ENCODE data around the gene BRD9.
"Not testable (repeated sequence)": the region's sequence is repeated elsewhere in the genome, so short reads cannot be mapped to it uniquely, and the experiment has no call there.

Gene BRD9

DNA sequence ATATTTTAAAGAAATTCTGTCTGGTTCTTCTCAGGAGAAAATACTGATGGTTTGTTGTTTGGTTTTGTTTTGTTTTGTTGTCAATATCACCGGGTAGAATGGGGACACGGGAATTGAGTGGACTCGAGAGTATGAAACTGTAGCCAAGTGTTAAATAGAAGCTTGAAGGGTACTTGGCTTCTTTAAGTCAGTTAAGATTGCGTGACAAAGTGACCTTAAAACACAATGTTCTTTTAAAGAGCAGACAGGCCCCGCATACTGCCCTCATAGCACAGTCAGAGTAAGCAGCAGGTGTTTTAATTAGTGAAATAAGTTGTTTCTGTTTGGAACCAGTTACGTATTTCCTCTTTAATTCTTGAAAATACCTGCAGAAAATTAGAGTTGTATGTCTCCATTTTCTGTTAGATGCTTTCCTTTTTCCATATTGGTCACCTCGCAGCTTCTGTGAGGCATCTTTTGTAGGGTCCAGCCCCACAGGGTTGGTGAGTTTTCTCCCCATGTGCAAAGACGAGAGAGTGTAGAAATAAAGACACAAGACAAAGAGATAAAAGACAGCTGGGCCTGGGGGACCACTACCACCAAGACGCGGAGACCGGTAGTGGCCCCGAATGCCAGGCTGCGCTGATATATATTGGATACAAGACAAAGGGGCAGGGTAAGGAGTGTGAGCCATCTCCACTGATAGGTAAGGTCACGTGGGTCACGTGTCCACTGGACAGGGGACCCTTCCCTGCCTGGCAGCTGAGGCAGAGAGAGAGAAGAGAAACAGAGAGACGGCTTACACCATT, 9.7 kb upstream of the BRD9 start:
- no peak for DNase-seq (ENCODE audit: low read depth)

DNA sequence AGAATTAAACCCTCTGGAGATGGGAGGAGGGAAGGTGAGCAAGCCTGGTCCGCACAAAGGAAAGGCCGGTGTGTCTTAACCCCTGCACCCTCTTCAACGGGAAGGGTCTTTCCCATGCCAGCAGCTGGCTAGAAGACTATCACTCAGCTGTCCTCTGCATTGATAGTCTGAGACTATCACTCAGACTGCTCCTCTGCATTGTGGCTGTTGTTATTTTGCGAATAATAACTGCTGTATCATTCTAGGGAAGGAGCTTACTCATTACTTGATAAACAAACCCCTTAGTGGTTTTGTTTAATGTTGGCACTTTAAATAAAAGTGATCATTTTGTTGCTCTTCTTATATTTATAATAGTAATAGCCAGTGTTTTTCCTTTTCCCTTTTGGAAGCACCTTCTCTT, 8.2 kb upstream of the BRD9 start:
- no peak for DNase-seq (ENCODE audit: low read depth)

- DNase-seq (ENCODE audit: low read depth), result no peak
Measured at GRCh38 chr5:893711-894110, 1.1 kb upstream of the BRD9 start.

DNA sequence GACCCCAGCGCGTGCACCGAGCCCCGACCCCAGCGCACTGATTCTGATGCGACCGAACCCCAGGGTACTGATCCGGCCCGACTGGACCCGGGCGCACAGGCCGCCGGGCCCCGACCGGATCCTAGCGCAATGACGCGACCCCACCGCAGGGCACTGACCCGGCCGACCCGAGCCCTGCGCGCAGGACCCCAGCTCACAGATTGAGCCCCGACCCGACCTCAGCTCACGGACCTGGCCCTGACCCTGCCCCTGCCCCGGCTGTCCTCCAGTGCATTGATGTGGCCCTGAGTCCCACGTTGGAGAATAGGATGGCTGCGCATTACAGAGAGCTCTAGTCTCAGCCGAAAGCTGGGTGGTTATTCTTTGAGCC, 521 bp upstream of the BRD9 start:
- DNase-seq (ENCODE audit: low read depth), result no peak

DNA sequence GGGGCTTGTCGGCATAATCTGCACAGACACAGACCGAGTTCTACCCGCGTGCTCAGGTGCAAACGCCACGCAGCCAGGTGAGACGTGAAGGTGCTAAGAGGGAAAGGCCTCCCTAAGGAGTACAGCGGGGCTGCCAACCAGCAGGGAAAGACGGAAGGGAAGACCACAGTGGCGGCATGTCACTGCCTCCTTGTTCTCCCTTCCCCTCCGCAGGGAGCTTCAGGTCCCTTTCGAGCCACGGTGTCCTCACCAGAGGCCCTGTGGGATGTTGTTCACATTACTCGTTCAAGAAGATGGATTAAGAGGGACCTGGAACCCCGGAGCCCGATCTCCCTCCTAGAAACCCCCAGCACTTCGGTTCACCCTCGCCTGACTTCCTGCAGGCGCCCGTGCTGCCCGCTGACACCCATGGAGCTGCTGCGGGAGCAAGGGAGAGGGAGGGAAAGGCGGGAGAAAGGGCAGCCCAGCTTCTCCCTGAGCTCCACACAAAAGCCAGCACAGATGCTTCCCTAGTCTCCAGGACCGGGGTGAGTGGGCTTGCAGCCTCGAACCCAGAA, 686 bp downstream of the BRD9 start:
- DNase-seq (ENCODE audit: low read depth), result peak; percentile 12

DNA sequence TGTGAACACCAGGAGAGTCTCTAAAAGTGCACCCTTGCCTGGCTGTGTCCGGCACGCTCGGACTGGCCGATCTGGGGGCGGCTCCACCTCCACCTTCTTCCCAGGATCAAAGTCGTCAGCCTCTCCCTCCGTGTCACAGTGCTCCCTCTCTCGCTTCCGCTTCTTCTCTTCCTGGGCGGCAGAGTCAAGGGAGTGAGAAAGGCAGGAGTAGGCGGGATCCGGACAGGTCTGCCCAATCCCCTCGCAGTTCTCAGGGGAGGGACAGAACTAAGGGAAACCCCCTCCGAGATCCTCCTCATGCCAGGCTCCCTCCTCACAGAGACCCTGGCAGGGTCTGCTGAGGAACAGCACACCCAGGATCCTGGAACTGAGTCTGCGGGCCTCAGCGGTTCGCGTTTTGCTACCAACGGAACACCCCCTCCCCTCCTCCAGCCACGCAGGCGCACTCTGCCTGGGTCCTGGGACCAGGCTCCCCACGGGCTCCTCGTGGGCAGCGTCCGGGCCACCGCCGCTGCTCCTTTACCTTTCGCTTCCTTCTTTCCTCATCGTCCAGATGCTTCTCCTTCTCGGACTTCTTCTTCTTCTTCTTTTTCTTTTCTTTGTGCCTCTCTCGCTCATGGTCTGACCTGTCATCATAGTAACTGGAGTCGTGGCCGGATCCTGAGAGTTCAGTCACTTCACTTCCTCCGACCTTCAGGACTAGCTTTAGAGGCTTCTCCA, 1.3 kb downstream of the BRD9 start:
- DNase-seq (ENCODE audit: low read depth), result no peak

DNA sequence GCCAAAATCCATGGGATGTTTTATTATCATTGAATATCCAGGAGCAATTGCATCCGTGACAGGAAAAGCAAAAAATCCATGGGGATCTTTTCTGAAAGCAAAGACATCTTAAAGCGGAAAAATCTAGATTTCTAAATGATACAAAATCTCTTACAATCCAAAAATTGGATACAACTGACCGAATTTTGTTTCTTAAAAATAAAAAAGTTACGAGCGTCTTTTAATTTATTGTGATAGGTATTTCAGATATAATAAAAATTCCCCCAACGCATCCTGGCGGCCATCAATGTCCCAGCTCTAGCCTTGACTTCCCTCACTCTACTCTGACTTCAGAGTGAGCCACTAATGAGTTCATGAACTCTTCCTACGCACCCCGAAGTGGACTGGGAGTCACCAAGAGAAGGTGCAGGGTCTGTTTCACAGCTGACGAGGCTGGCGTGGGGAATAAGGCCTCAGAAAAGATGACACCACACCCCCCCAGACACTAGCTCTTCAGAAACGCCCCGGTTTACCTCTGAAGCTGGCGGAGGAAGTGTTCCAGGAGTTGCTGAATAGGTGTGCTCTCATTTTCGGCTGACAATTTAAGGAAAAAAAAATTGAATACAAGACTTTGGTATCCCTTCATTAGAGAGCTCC, 3.4 kb downstream of the BRD9 start:
- no peak for DNase-seq (ENCODE audit: low read depth)

DNA sequence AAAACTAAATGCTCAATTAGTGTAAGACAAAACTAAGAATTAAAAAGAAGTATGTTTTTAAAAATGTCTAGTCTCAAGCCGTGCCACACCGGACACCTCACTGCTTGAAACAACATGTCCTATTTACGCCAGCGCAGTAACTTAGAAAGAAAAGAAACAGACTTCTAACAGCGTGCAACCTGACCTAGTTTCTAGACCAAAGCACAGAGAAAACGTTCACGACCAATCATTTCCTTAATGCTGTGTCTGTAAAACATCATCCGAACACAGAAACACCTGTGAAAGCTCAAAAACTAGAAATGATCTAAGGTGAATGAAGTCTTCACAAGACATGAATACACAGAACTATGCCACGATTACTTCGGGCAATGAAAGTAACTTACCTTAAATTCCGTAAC, 4.0 kb downstream of the BRD9 start:
- DNase-seq (ENCODE audit: low read depth), result no peak

- DNase-seq (ENCODE audit: low read depth), result no peak
Measured at GRCh38 chr5:887947-888637, 4.5 kb downstream of the BRD9 start.

DNA sequence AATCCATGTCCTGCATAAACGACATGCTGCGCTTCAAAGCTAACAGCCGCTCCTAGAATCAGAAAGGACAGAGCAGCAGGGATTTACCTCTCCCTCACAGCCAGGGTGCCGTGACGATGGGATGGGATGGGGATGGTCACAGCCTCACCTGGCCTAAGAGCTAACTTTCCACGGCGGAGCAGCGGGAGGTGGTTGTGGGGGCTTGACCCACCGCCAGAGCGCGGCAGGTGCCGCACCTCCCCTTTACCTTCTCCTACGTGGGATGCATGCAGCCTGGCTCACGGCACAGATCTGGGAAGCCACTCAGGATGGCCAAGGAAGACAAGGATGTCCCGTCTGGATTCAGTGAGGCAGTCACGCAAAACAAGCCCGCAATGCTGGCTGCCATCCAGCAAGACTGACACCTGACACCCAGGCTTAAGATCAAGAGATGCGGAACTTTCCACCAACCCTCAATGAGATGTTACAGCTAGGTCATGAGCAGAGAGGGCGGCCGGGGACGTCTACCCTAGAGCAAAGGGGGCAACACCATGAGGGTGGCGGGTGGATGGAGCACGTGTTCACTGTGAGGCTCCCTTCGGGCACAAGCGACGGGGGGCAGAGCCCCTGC, 5.8 kb downstream of the BRD9 start:
- DNase-seq (ENCODE audit: low read depth), result no peak

DNA sequence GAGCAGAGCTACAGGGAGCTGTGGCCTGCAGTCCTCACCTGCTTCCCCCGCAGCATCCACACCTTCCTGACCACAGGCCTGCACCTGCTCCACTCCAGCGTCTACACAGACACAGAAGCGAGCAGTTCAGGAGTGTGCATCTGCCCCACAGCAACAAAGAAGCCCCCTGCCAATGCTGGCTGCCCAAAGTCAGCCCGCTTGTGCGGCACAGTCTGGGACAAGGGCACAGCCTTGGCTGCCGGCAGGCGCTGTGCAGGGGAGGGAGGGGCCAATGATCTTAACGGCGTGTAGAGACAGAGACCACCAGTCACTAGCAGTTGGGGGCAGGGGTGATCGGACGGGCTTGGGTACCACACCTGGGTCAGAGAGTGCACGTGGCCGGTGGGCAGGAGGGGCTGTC, 6.6 kb downstream of the BRD9 start:
- no peak for DNase-seq (ENCODE audit: low read depth)

DNA sequence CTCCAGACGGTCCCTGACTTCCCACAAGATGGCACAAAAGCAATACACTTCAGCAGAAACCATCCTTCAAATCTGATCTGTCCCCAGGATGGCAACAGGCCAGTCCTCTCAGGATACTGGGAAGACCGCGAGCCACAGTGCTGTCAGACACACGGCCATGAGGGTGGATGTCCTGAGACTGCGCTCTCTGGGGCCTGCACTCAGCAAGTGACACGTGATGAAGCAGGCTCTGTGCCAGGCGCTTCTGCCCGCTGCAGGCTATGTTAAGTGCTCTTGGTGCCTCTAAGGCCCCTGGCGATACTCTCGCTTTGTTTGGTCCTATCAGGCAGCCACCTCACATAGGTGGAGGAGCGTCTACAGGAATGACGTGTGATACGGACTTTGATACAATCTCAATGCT, 7.1 kb downstream of the BRD9 start:
- no peak for DNase-seq (ENCODE audit: low read depth)

GRCh38 chr5:885127-885442, 7.5 kb downstream of the BRD9 start:
- no peak for DNase-seq (ENCODE audit: low read depth)

- no peak for DNase-seq (ENCODE audit: low read depth)
Measured at GRCh38 chr5:884345-885126, 8.1 kb downstream of the BRD9 start.

DNA sequence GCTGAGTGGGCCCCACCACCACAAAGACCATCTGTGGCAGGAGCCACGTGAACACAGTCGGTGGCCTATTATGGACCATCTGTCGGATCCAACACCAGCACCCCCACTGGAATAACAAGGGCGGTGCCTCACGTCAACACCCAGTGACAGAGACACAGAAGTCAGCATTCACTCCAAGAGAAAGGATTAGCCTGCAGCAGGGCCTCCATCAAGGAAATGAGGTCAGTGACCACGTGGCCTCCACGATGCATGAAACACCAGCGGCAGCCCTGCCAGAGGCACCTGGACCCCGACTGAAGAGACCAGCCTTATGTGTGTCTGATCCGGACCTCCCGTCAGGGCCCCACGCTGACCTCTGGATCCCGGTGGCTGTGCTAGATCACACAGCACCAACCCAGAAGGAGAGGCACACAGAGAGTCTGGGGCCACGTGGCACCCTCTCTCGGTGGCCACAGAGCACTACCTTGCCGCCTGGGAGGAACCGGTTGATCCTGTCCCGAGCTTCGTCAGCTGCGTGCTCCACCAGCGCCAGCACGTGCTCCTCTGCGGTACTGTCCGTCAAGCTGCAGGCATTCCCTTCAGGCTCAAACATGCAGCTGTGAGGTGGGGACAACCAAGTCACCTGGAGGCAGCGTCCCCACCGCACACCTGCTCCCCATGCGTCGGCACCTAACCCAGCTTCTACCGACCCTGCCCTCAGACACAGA, 9.0 kb downstream of the BRD9 start:
- no peak for DNase-seq (ENCODE audit: low read depth)

DNA sequence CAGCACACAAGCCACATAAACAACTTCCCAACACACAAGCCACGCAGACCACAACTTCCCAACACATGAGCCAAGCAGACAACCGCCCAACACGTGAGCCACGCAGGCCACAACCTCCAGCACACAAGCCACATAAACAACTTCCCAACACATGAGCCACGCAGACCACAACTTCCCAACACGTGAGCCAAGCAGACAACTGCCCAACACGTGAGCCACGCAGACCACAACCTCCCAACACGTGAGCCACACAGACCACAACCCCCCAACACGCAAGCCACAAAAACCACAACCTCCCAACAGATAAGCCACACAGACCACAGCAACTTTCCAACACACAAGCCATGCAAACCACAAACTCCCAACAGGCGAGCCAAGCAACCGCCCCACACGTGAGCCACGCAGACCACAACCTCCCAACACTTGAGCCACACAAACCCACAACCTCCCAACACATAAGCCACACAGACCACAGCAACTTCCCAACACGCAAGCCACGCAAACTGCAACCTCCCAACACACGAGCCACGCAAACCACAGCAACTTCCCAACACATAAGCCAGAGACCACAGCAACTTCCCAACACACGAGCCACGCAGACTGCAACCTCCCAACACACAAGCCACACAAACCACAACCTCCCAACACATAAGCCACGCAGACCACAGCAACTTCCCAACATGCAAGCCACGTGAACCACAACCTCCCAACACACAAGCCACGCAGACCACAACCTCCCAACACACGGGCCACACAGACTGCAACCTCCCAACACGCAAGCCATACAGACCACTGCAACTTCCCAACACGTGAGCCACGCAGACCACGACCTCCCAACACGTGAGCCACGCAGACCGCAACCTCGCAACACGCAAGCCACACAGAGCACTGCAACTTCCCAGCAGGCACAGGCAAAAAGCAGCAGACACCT, 10.1 kb downstream of the BRD9 start:
- DNase-seq (ENCODE audit: low read depth), result no peak

DNA sequence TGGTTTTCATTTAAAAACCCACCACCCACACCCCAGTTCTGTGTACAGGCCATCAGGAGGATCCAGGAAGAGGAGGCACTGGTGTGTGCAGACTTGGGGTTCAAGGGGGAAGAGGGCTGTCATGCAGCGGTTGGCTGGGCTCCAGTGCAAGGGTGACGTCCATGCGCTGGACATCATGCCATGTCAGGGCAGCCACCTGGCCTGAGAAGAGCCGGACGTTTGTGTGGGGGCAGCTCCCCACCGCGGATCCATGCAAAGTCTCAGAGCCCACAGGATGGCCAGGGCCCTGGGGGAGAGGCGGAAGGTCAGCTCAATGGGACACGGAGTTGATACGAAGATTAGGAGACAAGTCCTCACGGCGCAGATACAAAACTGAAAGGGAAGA, 11.1 kb downstream of the BRD9 start:
- no peak for DNase-seq (ENCODE audit: low read depth)

DNA sequence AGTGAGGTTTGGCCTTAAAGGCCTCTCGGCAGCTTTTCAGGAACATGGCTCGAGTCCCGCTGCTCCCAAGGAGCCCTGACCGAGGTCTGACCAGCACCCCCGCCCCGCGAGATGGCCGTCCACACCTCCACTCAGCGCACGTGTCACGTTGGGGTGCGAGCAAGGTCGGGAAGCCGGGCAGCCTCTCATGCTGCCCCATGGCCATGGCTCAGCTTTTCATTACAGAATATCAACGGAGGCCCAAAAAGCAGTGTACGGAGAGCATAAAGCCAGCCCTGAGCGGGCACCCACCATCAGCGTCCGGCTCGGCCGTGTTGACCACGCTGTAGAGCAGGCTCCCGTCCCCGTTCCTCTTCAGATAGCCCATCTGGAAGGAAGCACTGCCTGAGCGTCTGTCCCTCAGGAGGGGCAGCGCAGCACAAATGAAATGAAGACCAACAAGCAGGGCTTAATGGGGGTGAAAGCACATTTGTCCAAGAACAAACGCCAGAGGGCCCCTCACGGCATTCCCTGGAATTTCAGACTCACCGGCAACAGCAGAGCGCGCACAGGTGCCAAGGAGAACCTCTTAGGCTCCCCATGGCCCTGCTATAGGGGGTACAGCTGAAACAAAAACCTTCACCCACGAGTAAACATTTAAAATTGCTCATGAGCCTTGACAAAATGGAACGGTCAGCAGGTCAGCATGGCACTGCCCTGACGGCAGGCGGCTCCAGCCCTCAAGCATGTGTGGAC, 11.6 kb downstream of the BRD9 start:
- DNase-seq (ENCODE audit: low read depth), result no peak

DNA sequence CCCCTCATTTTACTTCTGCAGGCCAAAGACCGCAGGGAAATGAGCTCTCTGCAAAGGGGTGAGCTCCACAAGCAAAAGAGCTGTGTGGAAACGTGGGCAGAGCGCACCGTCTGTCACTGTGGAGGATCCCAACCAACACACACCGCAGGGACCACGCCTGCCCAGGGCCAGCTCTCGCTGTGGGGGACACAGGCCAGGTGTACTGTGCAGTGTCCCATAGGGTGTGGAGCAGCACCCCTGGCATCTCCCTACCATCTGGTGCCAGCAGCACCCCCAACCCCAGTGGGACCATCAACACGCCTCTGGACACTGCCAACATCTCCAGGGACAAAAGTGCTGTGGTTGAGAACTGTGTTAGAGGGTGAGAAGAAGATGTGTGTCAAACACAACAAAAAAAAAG, 13.9 kb downstream of the BRD9 start:
- DNase-seq (ENCODE audit: low read depth), result not testable (repeated sequence)

Measured in amniotic epithelial cell (primary cell).